ENCODE results near the gene RBM20. TPM values are rescaled to one million over a fixed set of nuclear protein-coding genes. Genes with fewer than 3 reads are reported as not detected.

RBM20 gene
- total RNA-seq, 1 experiment from 2014 or later = not detected

GRCh38 chr10:110682348-110682747 is 38.2 kb downstream of the RBM20 start:
- Mint-ChIP-seq H3K36me3 (ENCODE audit: insufficient read depth, unreplicated experiment) (no peaks in the 10 kb centered on the region), H3K27ac (ENCODE audit: unreplicated experiment) (no peak overlapping the region), H3K4me1 (ENCODE audit: low read depth, unreplicated experiment) (peaks cover 6% of the 10 kb centered on the region), H3K27me3 (ENCODE audit: unreplicated experiment) (peaks cover 16% of the 10 kb centered on the region), H3K9me3 (ENCODE audit: low read depth, unreplicated experiment) (no peaks in the 10 kb centered on the region), H3K4me3 (ENCODE audit: low read depth, unreplicated experiment) (no peak overlapping the region)
- no peak for DNase-seq
- no peak for TF ChIP-seq CTCF (IDR thresholded peaks at IDR 0.05; ENCODE audit: unreplicated experiment)
- intact Hi-C loops (cut with micrococcal nuclease; ENCODE audit: unreplicated experiment) = no loop called here
- BruUV-seq (replicated peaks) = no TSS peak
- CTCF ChIA-PET = no interaction called here

GRCh38 chr10:110684800-110685446 is 40.8 kb downstream of the RBM20 start:
- no peaks in the 10 kb centered on the region for H3K4me1 Mint-ChIP-seq (ENCODE audit: low read depth, unreplicated experiment)
- TF ChIP-seq CTCF (IDR thresholded peaks at IDR 0.05; ENCODE audit: unreplicated experiment) = no peak
- DNase-seq = no peak
- BruUV-seq (replicated peaks) = no TSS peak
- H3K27ac Mint-ChIP-seq (ENCODE audit: unreplicated experiment) = no peak overlapping the region
- H3K36me3 Mint-ChIP-seq (ENCODE audit: insufficient read depth, unreplicated experiment) = no peaks in the 10 kb centered on the region
- CTCF ChIA-PET = interaction anchor here (1.5 kb wide), 1 partner anchor 74 kb away, joined by 3 read pairs; no protein-coding TSS in a partner anchor
- peaks cover 16% of the 10 kb centered on the region for H3K27me3 Mint-ChIP-seq (ENCODE audit: unreplicated experiment)
- no peak overlapping the region for H3K4me3 Mint-ChIP-seq (ENCODE audit: low read depth, unreplicated experiment)
- no peaks in the 10 kb centered on the region for H3K9me3 Mint-ChIP-seq (ENCODE audit: low read depth, unreplicated experiment)
- intact Hi-C loops (cut with micrococcal nuclease; ENCODE audit: unreplicated experiment) = no loop called here

- peaks cover 16% of the 10 kb centered on the region for H3K27me3 Mint-ChIP-seq (ENCODE audit: unreplicated experiment)
- H3K4me3 Mint-ChIP-seq (ENCODE audit: low read depth, unreplicated experiment) = no peak overlapping the region
- no peak for DNase-seq
- no TSS peak for BruUV-seq (replicated peaks)
- no peak overlapping the region for H3K27ac Mint-ChIP-seq (ENCODE audit: unreplicated experiment)
- intact Hi-C loops (cut with micrococcal nuclease; ENCODE audit: unreplicated experiment) = no loop called here
- H3K4me1 Mint-ChIP-seq (ENCODE audit: low read depth, unreplicated experiment) = no peaks in the 10 kb centered on the region
- H3K36me3 Mint-ChIP-seq (ENCODE audit: insufficient read depth, unreplicated experiment) = no peaks in the 10 kb centered on the region
- CTCF ChIA-PET = interaction anchor here (0.7 kb wide), 1 partner anchor 328 kb away, joined by 6 read pairs; no protein-coding TSS in a partner anchor
- no peak for TF ChIP-seq CTCF (IDR thresholded peaks at IDR 0.05; ENCODE audit: unreplicated experiment)
- no peaks in the 10 kb centered on the region for H3K9me3 Mint-ChIP-seq (ENCODE audit: low read depth, unreplicated experiment)
Observed at GRCh38 chr10:110686047-110686446, 41.9 kb downstream of the RBM20 start.

GRCh38 chr10:110686949-110687348 is 42.8 kb downstream of the RBM20 start:
- intact Hi-C loops (cut with micrococcal nuclease; ENCODE audit: unreplicated experiment) = no loop called here
- Mint-ChIP-seq H3K36me3 (ENCODE audit: insufficient read depth, unreplicated experiment) (no peaks in the 10 kb centered on the region), H3K4me1 (ENCODE audit: low read depth, unreplicated experiment) (no peaks in the 10 kb centered on the region), H3K27me3 (ENCODE audit: unreplicated experiment) (peaks cover 22% of the 10 kb centered on the region), H3K4me3 (ENCODE audit: low read depth, unreplicated experiment) (no peak overlapping the region), H3K27ac (ENCODE audit: unreplicated experiment) (no peak overlapping the region), H3K9me3 (ENCODE audit: low read depth, unreplicated experiment) (no peaks in the 10 kb centered on the region)
- BruUV-seq (replicated peaks) = no TSS peak
- CTCF ChIA-PET = no interaction called here
- TF ChIP-seq CTCF (IDR thresholded peaks at IDR 0.05; ENCODE audit: unreplicated experiment) = no peak
- DNase-seq = no peak

Data from Calu3 (cell line).